HG02642 (cell line): ENCODE results near the gene CATSPERE.
A peak's percentile ranks its signal among the peaks of the same experiment; 100 is the strongest.
"Not testable (repeated sequence)": the region's sequence is repeated elsewhere in the genome, so short reads cannot be mapped to it uniquely, and the experiment has no call there.

Source experiments
- ATAC-seq: cut with Tn5 transposase; IDR thresholded peaks from one replicate; pipeline ENCODE4 v1.9.1; 2021; ENCODE audit warnings: mild to moderate bottlenecking; ENCODE audit not compliant: unreplicated experiment, poor library complexity

CATSPERE gene

GRCh38 chr1:244513493-244513892 lies 52.4 kb downstream of the CATSPERE start:
- no peak for ATAC-seq

DNA sequence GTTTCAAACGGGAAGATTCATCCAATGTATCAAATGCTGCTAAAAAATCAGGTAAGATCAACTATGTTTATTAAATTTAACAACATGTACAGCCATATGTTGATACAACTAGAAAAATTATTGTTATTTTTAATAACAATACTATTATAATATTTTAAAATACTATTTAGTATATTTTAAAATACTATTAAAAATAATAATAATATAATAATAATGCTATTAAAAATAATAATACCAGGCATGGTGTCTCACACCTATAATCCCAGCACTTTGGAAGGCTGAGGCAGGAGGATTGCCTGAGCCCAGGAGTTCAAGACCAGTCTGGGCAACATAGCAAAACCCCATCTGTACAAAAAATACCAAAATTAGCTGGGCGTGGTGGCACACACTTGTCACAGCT lies 54.6 kb downstream of the CATSPERE start:
- ATAC-seq: no peak

DNA sequence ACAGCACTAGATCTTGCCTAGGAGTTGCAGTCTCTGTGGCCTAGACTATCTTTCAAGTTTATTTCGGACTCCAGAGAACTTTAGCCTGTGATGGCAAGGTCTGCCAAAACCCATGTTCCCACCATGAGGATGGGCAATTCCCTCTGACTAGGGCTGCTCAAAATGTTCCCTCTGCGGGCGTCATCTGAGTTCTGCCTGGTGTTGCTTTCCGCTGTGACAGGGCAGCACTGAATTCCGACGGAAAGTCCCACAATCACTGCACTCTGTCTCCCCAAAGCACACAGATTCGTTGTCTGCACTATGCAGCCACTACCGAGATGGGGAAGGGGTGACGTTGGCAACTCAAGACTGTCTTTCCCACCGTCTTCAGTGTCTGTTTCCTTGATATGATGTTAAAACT lies 75.2 kb downstream of the CATSPERE start:
- no peak for ATAC-seq

DNA sequence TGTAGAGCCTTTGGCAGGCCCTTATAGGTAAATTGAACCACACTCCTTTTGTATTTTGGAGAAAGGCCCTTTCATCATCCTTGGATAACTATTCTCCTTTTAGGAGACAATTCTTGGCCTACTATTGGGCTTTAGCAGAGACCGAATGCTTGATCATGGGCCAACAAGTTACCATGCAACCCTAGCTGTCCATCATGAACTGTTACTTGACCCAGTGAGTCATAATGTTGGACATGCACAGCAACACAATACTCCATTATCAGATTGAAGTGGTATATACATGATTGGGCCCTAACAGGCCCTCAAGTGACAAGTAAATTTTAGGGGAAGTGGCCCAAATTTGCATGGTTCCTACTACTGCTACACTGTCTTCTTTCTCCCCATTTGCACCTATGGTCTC lies 84.4 kb downstream of the CATSPERE start:
- no peak for ATAC-seq

DNA sequence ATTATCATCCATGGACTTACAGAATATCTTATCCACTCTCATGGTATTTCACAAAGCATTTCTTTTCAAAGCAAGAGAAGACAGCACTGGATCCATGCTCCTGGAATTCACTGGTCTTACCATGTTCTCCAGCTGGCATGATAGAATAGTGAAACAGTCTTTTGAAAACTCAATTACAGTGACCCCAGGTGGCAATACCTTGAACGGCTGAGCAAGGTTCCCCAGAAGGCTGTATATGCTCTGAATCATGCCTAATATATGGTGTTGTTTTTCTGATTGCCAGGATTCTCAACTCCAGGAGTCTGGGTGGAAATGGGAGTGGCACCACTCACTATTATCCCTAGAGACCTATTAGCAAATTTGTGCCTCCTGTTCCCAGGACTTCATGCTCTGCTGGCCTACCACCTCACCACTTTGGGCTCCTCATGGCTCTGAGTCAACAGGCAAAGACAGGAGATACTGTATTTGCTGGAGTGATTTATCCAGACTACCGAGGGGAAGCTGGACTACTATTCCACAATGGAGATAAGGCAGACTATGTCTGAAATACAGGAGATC lies 87.6 kb downstream of the CATSPERE start:
- no peak for ATAC-seq

GRCh38 chr1:244552336-244552735 lies 91.3 kb downstream of the CATSPERE start:
- ATAC-seq: no peak

GRCh38 chr1:244556263-244556662 lies 95.2 kb downstream of the CATSPERE start:
- ATAC-seq: no peak

DNA sequence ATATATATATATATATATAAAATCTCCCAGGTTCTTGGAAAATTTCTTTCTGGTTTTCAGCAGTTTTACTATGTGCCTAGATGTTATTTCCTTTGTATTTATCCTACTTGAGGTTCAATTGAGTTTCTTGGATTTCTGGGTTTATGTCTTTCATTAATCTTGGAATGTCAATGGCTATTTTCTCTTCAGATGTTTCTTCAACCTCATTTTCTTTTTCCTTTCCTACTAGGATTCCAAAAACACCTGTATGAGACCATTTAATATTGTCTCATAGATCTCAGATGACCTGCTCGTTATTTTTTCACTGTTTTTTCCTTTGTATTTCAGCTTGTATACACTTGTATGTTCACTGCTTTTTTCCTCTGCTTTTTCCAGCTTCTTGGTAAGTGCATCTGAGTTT lies 96.5 kb downstream of the CATSPERE start:
- ATAC-seq: no peak

- no peak for ATAC-seq
These were observed 98.5 kb downstream of the CATSPERE start for GRCh38 chr1:244559561-244559960.

DNA sequence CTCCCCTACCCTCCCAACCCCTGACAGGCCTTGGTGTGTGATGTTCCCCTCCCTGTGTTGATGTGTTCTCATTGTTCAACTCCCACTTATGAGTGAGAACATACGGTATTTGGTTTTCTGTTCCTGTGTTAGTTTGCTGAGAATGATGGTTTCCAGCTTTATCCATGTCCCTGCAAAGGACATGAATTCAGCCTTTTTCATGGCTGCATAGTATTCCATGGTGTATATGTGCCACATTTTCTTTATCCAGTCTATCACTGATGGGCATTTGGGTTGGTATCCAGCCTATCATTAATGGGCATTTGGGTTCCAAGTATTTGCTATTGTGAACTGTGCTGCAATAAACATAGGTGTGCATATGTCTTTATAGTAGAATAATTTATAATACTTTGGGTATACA lies 101.8 kb downstream of the CATSPERE start:
- ATAC-seq: not testable (repeated sequence)

- no peak for ATAC-seq
These were observed 112.7 kb downstream of the CATSPERE start for GRCh38 chr1:244573768-244574167.

- ATAC-seq: no peak
These were observed 115.3 kb downstream of the CATSPERE start for GRCh38 chr1:244576259-244576892.

GRCh38 chr1:244578205-244578604 lies 117.1 kb downstream of the CATSPERE start:
- ATAC-seq: not testable (repeated sequence)

GRCh38 chr1:244583358-244583982 lies 122.4 kb downstream of the CATSPERE start:
- ATAC-seq: no peak

- ATAC-seq: no peak
These were observed 124.8 kb downstream of the CATSPERE start for GRCh38 chr1:244585867-244586266.

GRCh38 chr1:244590670-244591069 lies 129.6 kb downstream of the CATSPERE start:
- no peak for ATAC-seq

DNA sequence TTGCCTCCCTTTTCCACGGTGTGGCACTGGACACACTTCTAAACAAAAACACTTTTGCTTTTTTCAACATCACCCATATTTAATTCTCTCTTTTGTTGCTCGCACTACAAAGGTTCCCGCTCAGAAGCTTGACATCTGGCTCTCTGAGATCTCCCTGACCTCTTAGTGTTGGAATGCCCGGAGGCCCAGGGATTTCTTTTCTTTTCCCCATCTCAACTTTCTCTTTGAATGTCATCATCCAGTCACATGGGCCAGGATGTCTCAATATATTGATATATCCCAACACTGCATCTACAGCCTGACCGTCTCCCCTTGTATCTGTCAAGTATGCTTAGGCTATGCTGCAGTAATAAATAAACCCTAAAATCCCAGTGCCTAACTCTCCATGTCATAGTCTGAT lies 137.5 kb downstream of the CATSPERE start:
- no peak for ATAC-seq

DNA sequence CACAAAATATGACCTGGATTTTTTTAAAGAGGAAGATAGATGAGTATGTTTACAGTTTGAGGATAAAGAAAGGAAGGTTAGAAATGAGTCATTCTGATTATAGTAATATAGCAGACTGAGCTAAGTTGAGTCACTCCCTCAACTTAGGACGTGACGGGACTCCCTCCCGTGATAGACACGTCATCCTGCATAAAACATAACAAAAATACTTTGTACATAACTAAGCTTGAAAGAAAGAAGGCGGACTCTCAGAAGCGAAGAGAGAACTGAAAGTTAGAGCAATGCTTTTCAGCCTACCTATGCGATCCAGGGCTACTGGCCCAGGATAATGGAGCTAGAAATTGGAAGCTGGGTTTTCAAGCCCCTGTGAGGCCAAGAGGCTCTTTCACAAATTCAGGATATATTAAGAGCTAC lies 138.9 kb downstream of the CATSPERE start:
- peak; percentile 89 for ATAC-seq

GRCh38 chr1:244601336-244601735 lies 140.3 kb downstream of the CATSPERE start:
- no peak for ATAC-seq

GRCh38 chr1:244603498-244603897 lies 142.4 kb downstream of the CATSPERE start:
- no peak for ATAC-seq

GRCh38 chr1:244605835-244606370 lies 144.8 kb downstream of the CATSPERE start:
- ATAC-seq: no peak
